ENCODE measurements around the gene RCAN1. TPM values are rescaled to one million over a fixed set of nuclear protein-coding genes. Genes with fewer than 3 reads are reported as not detected.

The RCAN1 gene
- total and polyA plus RNA-seq, 2 of the 13 experiments (the other 11 are each of a cell fraction or from before 2014, with no cell fraction given): 9.4 to 34.1 TPM

DNA sequence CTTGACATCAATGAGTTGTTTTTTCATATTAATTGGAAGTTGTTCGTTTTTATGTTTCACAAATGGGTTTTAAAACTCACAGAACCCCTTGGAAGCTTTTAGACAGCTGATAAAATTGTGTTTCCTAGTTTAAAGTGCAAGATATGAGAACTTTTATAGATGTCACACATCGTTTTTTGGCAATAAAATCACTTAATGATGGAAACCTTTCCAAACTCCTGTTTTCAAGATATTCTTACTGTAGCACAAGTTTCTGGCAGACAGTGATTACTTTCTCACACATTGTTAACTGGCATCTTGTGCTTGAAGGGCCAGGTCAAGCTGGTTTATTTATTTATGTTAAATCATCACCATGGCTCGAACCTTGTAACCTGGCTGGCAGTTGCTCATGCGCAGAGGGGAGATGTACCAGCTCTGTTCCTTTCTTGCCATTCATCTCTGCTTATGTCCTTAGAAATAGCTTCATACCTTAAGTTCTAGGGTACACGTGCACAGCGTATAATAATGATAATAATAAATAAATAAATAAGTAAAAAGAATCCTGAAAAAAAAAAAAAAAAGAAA, 10.2 kb upstream of the RCAN1 start:
- no peak overlapping the region for H3K4me2 ChIP-seq (ENCODE audit: low read depth, low read length)
- no peak overlapping the region for H3K4me3 ChIP-seq (replicated peaks in 1 of 3; ENCODE audit: insufficient read depth in 1 of 3, low read depth in 2 of 3, low read length in 3 of 3)
- TF ChIP-seq KAT8 (CRISPR knock-in tag; IDR thresholded peaks at IDR 0.05) (no peak), CCAR2 (optimal IDR thresholded peaks at IDR 0.05; ENCODE audit: low read depth, low read length) (no peak), JUND (CRISPR knock-in tag; IDR thresholded peaks at IDR 0.05) (no peak), KLF16 (CRISPR knock-in tag; IDR thresholded peaks at IDR 0.05) (no peak), DR1 (CRISPR knock-in tag; IDR thresholded peaks at IDR 0.05) (no peak), ISL2 (CRISPR knock-in tag; IDR thresholded peaks at IDR 0.05) (no peak), ISX (CRISPR knock-in tag; conservative IDR thresholded peaks at IDR 0.05) (no peak), ZNF552 (CRISPR knock-in tag; IDR thresholded peaks at IDR 0.05; ENCODE audit: borderline replicate concordance) (no peak), ZSCAN30 (CRISPR knock-in tag; IDR thresholded peaks at IDR 0.05) (no peak), ZBTB20 (CRISPR knock-in tag; IDR thresholded peaks at IDR 0.05; ENCODE audit: borderline replicate concordance, low read depth) (no peak), SSRP1 (CRISPR knock-in tag; IDR thresholded peaks at IDR 0.05) (no peak), HNF4G (IDR thresholded peaks at IDR 0.05; ENCODE audit: borderline replicate concordance, low read depth, low read length) (no peak), HNF4G (CRISPR knock-in tag; IDR thresholded peaks at IDR 0.05; ENCODE audit: borderline replicate concordance, low read depth) (no peak), MIER2 (CRISPR knock-in tag; IDR thresholded peaks at IDR 0.05) (no peak)
- TF ChIP-seq, protein P1, sequence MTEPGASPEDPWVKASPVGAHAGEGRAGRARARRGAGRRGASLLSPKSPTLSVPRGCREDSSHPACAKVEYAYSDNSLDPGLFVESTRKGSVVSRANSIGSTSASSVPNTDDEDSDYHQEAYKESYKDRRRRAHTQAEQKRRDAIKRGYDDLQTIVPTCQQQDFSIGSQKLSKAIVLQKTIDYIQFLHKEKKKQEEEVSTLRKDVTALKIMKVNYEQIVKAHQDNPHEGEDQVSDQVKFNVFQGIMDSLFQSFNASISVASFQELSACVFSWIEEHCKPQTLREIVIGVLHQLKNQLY (CRISPR knock-in tag; IDR thresholded peaks at IDR 0.05): no peak
- TF ChIP-seq, protein P2, sequence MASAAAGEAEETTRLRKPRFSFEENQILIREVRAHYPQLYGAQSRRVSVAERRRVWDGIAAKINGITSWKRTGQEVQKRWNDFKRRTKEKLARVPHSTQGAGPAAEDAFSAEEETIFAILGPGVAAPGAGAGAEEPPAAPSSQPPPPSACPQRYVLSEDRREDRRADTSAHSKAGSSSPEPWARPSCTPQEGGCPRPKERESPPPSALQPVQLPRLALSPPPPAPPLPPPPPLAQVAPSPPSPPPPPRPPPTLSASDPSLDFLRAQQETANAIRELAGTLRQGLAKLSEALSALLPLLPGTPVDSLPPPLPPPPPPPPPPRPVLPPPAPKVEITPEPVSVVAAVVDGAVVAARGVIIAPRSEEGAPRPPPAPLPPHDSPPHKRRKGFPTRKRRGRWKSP (CRISPR knock-in tag; IDR thresholded peaks at IDR 0.05): no peak
- intact Hi-C loops (cut with micrococcal nuclease; ENCODE audit: unreplicated experiment) (no loop called here), in situ Hi-C loops (cut with HindIII; ENCODE audit: extremely low pct_ligation_motif_present, low pct_unique_long_range_greater_than_20kb) (no loop called here)
- no peaks in the 10 kb centered on the region for H3K79me2 ChIP-seq (ENCODE audit: insufficient read depth, low read length)
- ChIA-PET CTCF (ENCODE audit: low intra/inter-chr PET ratio, low total read pairs) (no interaction called here), POLR2A (no interaction called here)
- H3K9ac ChIP-seq (ENCODE audit: insufficient read depth, low read depth, low read length): no peak overlapping the region
- no peak for FAIRE-seq
- H3K27ac ChIP-seq (ENCODE audit: extremely low read length, insufficient read depth, low read length): no peak overlapping the region
- BruUV-seq (replicated peaks): no TSS peak
- no peaks in the 10 kb centered on the region for H3K36me3 ChIP-seq (replicated peaks in 1 of 2; ENCODE audit: control insufficient read depth in 1 of 2, insufficient read depth in 2 of 2, low read length in 2 of 2)
- H3K9me3 ChIP-seq (ENCODE audit: low read length): no peaks in the 10 kb centered on the region
- H4K20me1 ChIP-seq (ENCODE audit: insufficient read depth, low read length): no peaks in the 10 kb centered on the region
- WGBS (ENCODE audit: low lambda C conversion rate): 25% methylated on average over 6 of the region's 6 CpGs
- H2AFZ ChIP-seq (ENCODE audit: low read length): no peak overlapping the region
- no peak for ATAC-seq
- no peaks in the 10 kb centered on the region for H3K4me1 ChIP-seq (ENCODE audit: insufficient read depth, low read length)
- no peak for DNase-seq (ENCODE audit: low spot score)
- peaks cover 0 to 8% of the 10 kb centered on the region in 2 experiments; a peak in 2 of 5 replicates for H3K27me3 ChIP-seq (ENCODE audit: control insufficient read depth in 1 of 2, insufficient read depth in 2 of 2, low read length in 2 of 2)

All from HepG2 (cell line).